SU-DHL-6 (cell line): Measurements from ENCODE around the gene STPG3.

Experiments
- H2AFZ ChIP-seq: fragments of 200-600 bp; sonication (generic); 2 replicates; pipeline ENCODE4 v1.6.1; 2014; ENCODE audit warnings: low read depth, mild to moderate bottlenecking, moderate library complexity, mixed read lengths, antibody characterized with exemption, low read length; ENCODE audit not compliant: severe bottlenecking
- H3F3A ChIP-seq: fragments of 200-600 bp; shearing (Covaris generic); 2 replicates; pipeline ENCODE4 v1.6.0; 2016; ENCODE audit warnings: antibody characterized with exemption, mild to moderate bottlenecking; ENCODE audit not compliant: insufficient read depth
- H3K27ac ChIP-seq: fragments of 200-600 bp; sonication (generic); 2 replicates; pipeline ENCODE4 v1.5.1; 2016; ENCODE audit warnings: low read depth, mild to moderate bottlenecking, low read length, moderate library complexity, mixed read lengths
- H3K27me3 ChIP-seq: fragments of 200-600 bp; sonication (generic), shearing (Covaris generic); 2 replicates; pipeline ENCODE4 v1.6.0; 2014; ENCODE audit warnings: mild to moderate bottlenecking, low read length
- H3K36me3 ChIP-seq: fragments of 200-600 bp; sonication (generic); 2 replicates; pipeline ENCODE4 v1.6.1; 2014; ENCODE audit warnings: mild to moderate bottlenecking, low read length, mixed read lengths
- H3K4me2 ChIP-seq: fragments of 300-600, 200-600 bp; shearing (Covaris generic), sonication (generic); 2 replicates; pipeline ENCODE4 v1.6.0; 2014; ENCODE audit warnings: low read length, low read depth, mild to moderate bottlenecking; ENCODE audit not compliant: poor library complexity, severe bottlenecking
- H3K4me3 ChIP-seq: fragments of 200-600 bp; sonication (generic); 2 replicates; pipeline ENCODE4 v1.5.1; 2014; ENCODE audit warnings: antibody characterized with exemption, low read length, mild to moderate bottlenecking, mixed read lengths; ENCODE audit not compliant: insufficient read depth, poor library complexity, severe bottlenecking
- H3K79me2 ChIP-seq: fragments of 200-600 bp; sonication (generic); 2 replicates; pipeline ENCODE4 v1.6.1; 2014; ENCODE audit warnings: mild to moderate bottlenecking, low read length, moderate library complexity; ENCODE audit not compliant: insufficient read depth
- H3K9ac ChIP-seq: fragments of 200-600 bp; sonication (generic); 2 replicates; pipeline ENCODE4 v1.7.0; 2014; ENCODE audit warnings: mild to moderate bottlenecking, low read length
- H3K9me2 ChIP-seq: fragments of 200-600 bp; sonication (generic); replicated peaks from 2 replicates; pipeline ENCODE4 v1.6.1; 2014; ENCODE audit warnings: low read length; ENCODE audit not compliant: insufficient read depth
- H3K9me3 ChIP-seq: fragments of 200-600 bp; sonication (generic); 2 replicates; pipeline ENCODE4 v1.6.1; 2014; ENCODE audit warnings: low read length, mixed read lengths; ENCODE audit not compliant: insufficient read depth
- H4K20me1 ChIP-seq: fragments of 200-600 bp; sonication (generic); 2 replicates; pipeline ENCODE4 v1.6.1; 2014; ENCODE audit warnings: low read depth, mild to moderate bottlenecking, antibody characterized with exemption, low read length, moderate library complexity, mixed read lengths
- CTCF ChIP-seq: fragments of 200-600 bp; sonication (generic); IDR thresholded peaks from one replicate; pipeline ENCODE4 v1.5.1; 2017; ENCODE audit warnings: antibody characterized with exemption, mild to moderate bottlenecking, low read length, moderate library complexity; ENCODE audit not compliant: insufficient read depth, poor library complexity, severe bottlenecking
- EZH2phosphoT487 ChIP-seq: fragments of 200-600 bp; sonication (generic), shearing (Covaris generic); conservative IDR thresholded peaks from 2 replicates; pipeline ENCODE4 v1.6.1; 2018; ENCODE audit warnings: mild to moderate bottlenecking, antibody characterized with exemption, low read length, moderate library complexity, mixed read lengths

The STPG3 gene

GRCh38 chr9:137247916-137248175, 3.2 kb upstream of the STPG3 start:
- Histone ChIP-seq H3K9me2 (no peaks in the 10 kb centered on the region), H3K79me2 (peaks cover 2% of the 10 kb centered on the region; the same call in 1 of the 2 replicates), H3K27me3 (no peaks in the 10 kb centered on the region), H3K9me3 (no peaks in the 10 kb centered on the region), H4K20me1 (no peaks in the 10 kb centered on the region; the same call in 1 of the 2 replicates), H3K4me3 (no peak overlapping the region), H3F3A (peaks cover 7% of the 10 kb centered on the region; the same call in 1 of the 2 replicates), H3K36me3 (no peaks in the 10 kb centered on the region), H3K9ac (no peak overlapping the region), H3K27ac (no peak overlapping the region), H2AFZ (no peak overlapping the region), H3K4me2 (no peak overlapping the region)
- TF ChIP-seq EZH2phosphoT487: no peak
- no peak for TF ChIP-seq CTCF

DNA sequence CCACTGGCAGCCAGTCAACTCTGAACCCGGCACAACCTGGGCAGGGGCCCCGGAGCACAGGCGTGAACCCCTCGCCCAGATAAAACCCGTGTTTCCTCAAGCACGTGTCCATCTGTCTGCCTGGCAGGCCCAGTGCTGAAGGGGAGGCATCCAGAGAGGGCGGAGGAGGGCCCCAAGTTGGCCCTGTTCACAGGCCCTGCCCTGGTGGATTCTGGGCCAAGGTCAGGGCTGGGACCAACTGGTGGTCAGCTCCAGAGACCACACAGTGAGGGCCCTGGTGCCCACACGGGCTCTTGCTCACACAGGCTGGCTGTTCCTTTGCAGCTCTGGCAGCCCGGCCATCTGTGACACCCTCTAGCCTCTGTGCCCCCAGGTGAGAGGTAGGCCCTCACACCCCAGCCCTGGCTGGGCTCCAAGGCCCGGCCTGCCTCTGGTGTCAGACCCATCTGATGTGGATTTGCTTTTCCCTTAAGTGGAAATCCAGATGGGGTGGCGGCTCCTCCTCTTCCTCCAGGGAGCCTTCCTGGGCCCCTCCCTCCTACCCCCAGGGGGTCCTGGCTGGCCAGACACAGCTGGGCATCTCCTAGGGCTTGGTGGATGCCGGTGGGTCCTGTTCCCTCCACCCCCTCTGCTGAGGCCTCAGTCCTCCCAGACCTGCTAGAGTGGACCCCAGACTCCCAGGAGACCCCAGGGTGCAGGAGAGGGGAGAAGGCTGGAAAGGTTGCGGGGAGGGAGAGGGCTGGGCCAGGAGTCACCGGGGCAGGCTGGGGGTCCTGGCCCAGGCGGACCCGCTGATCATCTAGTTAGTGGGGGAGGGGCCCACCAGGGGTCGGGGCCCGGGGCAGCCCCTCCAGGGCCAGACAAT, 525 bp upstream of the STPG3 start:
- TF ChIP-seq CTCF: no peak
- no peak for TF ChIP-seq EZH2phosphoT487
- Histone ChIP-seq H3K27me3 (no peaks in the 10 kb centered on the region), H3K9ac (no peak overlapping the region)

DNA sequence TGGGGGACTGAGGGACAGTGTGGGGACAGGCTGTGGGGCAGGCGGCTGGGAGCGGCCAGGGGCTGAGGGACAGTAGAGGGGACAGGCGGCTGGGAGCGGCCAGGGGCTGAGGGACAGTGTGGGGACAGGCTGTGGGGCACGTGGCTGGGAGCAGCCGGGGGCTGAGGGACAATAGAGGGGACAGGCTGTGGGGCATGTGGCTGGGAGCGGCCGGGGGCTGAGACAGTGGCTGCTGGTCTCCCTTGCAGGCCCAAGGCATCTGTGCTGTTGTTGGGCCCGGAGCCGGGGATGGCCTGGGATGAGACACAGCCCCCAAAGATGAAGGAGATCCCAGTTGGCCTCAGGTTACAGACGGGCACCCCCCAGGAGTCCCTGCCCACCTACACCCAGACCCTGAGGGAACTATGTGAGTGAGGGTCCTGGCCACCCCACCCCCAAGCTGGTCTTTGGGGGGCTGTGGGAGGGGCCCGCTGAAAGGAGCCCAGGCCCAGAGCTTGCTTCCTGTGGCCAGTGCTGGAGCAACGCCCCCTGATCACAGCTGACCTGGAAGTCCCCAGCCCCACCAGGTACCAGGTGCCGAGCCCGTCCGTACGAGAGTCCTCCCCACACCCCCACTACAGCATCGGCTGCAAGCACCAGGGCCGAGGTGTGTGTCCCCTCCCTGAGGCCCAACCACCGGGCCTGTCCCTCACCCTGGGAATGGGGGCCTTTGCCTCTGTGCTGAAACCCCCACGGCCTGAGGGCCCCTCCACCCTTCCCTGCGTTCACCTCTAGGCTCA, 593 bp downstream of the STPG3 start:
- TF ChIP-seq EZH2phosphoT487 (no peak), CTCF (no peak)
- Histone ChIP-seq H3K4me2 (no peak overlapping the region), H3F3A (no peaks in the 10 kb centered on the region), H2AFZ (no peak overlapping the region), H3K9me3 (no peaks in the 10 kb centered on the region), H3K4me3 (no peak overlapping the region), H3K27ac (no peak overlapping the region), H4K20me1 (no peaks in the 10 kb centered on the region), H3K9me2 (no peaks in the 10 kb centered on the region), H3K9ac (no peak overlapping the region), H3K27me3 (no peaks in the 10 kb centered on the region), H3K79me2 (peaks cover 14% of the 10 kb centered on the region), H3K36me3 (no peaks in the 10 kb centered on the region)

More for the DNA sequence above, 525 bp upstream of the STPG3 start:
- Histone ChIP-seq H3K4me2 (no peak overlapping the region), H3K36me3 (no peaks in the 10 kb centered on the region), H3F3A (no peaks in the 10 kb centered on the region), H2AFZ (no peak overlapping the region), H3K9me3 (no peaks in the 10 kb centered on the region), H3K4me3 (no peak overlapping the region), H3K27ac (no peak overlapping the region), H4K20me1 (no peaks in the 10 kb centered on the region), H3K9me2 (no peaks in the 10 kb centered on the region), H3K79me2 (peaks cover 3% of the 10 kb centered on the region)
